HepG2 (cell line): ENCODE results near the gene RTN4RL2. TPM values are rescaled to one million over a fixed set of nuclear protein-coding genes. Genes with fewer than 3 reads are reported as not detected.

Experiments
- CBX1 ChIP-seq: IDR thresholded peaks from one replicate; pipeline ENCODE4 v1.6.1; 2016; ENCODE audit warnings: antibody characterized with exemption, low read depth
- CENPX ChIP-seq: sonication (generic); formaldehyde crosslinking; IDR thresholded peaks from 2 replicates; pipeline ENCODE4 v1.9.0; 2021; ENCODE audit warnings: mild to moderate bottlenecking, missing genetic modification reagents, moderate library complexity
- GATA4 ChIP-seq: sonication (generic); IDR thresholded peaks from 2 replicates; pipeline ENCODE4 v1.6.1; 2016; ENCODE audit warnings: antibody characterized with exemption, low read depth, borderline replicate concordance
- JARID2 ChIP-seq: sonication (generic); formaldehyde crosslinking; IDR thresholded peaks from 2 replicates; pipeline ENCODE4 v1.8.1; 2023; ENCODE audit warnings: missing genetic modification reagents, inconsistent platforms; ENCODE audit not compliant: insufficient replicate concordance
- KLF6 ChIP-seq: IDR thresholded peaks from 2 replicates; pipeline ENCODE4 v1.8.0; 2016; ENCODE audit warnings: missing biosample characterization, missing genetic modification reagents
- MATR3 ChIP-seq: sonication (generic); formaldehyde crosslinking; IDR thresholded peaks from 2 replicates; pipeline ENCODE4 v1.4.0; 2020; ENCODE audit warnings: missing genetic modification reagents
- MAZ ChIP-seq, 2 experiments: sonication (generic) in 1 of 2; formaldehyde crosslinking in 1 of 2; IDR thresholded peaks; 2 replicates each; pipeline versions ENCODE4 v1.5.0 to v1.6.1; 2012 to 2020; ENCODE audit warnings: low read depth in 2 of 2, mild to moderate bottlenecking in 2 of 2, borderline replicate concordance in 1 of 2, improper control_type of control experiment in 1 of 2, low read length in 1 of 2, missing genetic modification reagents in 1 of 2, moderate library complexity in 1 of 2
- MBD4 ChIP-seq: IDR thresholded peaks from 2 replicates; pipeline ENCODE4 v1.6.1; 2012; ENCODE audit warnings: low read length, inconsistent platforms, borderline replicate concordance
- POLR2A ChIP-seq, 2 experiments: IDR thresholded peaks; 2 replicates each; pipeline ENCODE4 v1.6.1; 2011; ENCODE audit warnings: low read depth in 2 of 2, low read length in 2 of 2, mild to moderate bottlenecking in 1 of 2, moderate library complexity in 1 of 2; ENCODE audit not compliant: insufficient read depth in 1 of 2
- POLR2G ChIP-seq: fragments of 200-400 bp; formaldehyde crosslinking; IDR thresholded peaks from 2 replicates; pipeline ENCODE4 v1.6.1; 2018; ENCODE audit warnings: mild to moderate bottlenecking, low read depth, low read length, moderate library complexity
- SRSF1 ChIP-seq: fragments of 200-400 bp; formaldehyde crosslinking; optimal IDR thresholded peaks from 2 replicates; pipeline ENCODE3; 2017; ENCODE audit warnings: mild to moderate bottlenecking, low read depth, low read length, moderate library complexity
- STAT5B ChIP-seq: sonication (generic); formaldehyde crosslinking; IDR thresholded peaks from 2 replicates; pipeline ENCODE4 v1.4.0; 2020; ENCODE audit warnings: missing genetic modification reagents
- THYN1 ChIP-seq: sonication (generic); formaldehyde crosslinking; IDR thresholded peaks from 2 replicates; pipeline ENCODE4 v1.8.1; 2023; ENCODE audit warnings: low read depth, mild to moderate bottlenecking, moderate library complexity, missing genetic modification reagents, borderline replicate concordance
- ZNF207 ChIP-seq: fragments of 450-650 bp; IDR thresholded peaks from 2 replicates; pipeline ENCODE4 v1.6.1; 2016; ENCODE audit warnings: antibody characterized with exemption, borderline replicate concordance
- ZNF432 ChIP-seq: sonication (generic); formaldehyde crosslinking; IDR thresholded peaks from 2 replicates; pipeline ENCODE4 v1.5.0; 2020; ENCODE audit warnings: missing genetic modification reagents, mild to moderate bottlenecking, borderline replicate concordance
- ZNF546 ChIP-seq: sonication (generic); formaldehyde crosslinking; conservative IDR thresholded peaks from 2 replicates; pipeline ENCODE4 v1.8.1; 2023; ENCODE audit warnings: mild to moderate bottlenecking, missing genetic modification reagents
- ZNF550 ChIP-seq: sonication (generic); formaldehyde crosslinking; IDR thresholded peaks from 2 replicates; pipeline ENCODE4 v1.4.0; 2020; ENCODE audit warnings: mild to moderate bottlenecking, missing genetic modification reagents, borderline replicate concordance
- ZNF556 ChIP-seq: sonication (generic); formaldehyde crosslinking; IDR thresholded peaks from 2 replicates; pipeline ENCODE4 v1.4.0; 2020; ENCODE audit warnings: mild to moderate bottlenecking, missing genetic modification reagents, borderline replicate concordance
- ZNF7 ChIP-seq: IDR thresholded peaks from 2 replicates; pipeline ENCODE4 v1.6.1; 2016; ENCODE audit warnings: missing biosample characterization, missing genetic modification reagents
- ZNF746 ChIP-seq: sonication (generic); formaldehyde crosslinking; IDR thresholded peaks from 2 replicates; pipeline ENCODE4 v1.8.0; 2022; ENCODE audit warnings: mild to moderate bottlenecking, missing genetic modification reagents
- ZSCAN31 ChIP-seq: sonication (generic); formaldehyde crosslinking; IDR thresholded peaks from 2 replicates; pipeline ENCODE4 v1.5.0; 2020; ENCODE audit warnings: low read depth, mild to moderate bottlenecking, missing genetic modification reagents
- polyA plus RNA-seq, 8 experiments: library from polyadenylated mRNA; depleted of rRNA in 3 of 8; stranded (reverse) in 7 of 8; unstranded in 1 of 8; fragments of >200 nt; fragmentation: Illumina TruSeq in 4 of 8; extraction: Trizol in 4 of 8; gene quantifications; 2 replicates each; pipeline versions ENCODE4 v1.2.1 to v1.2.3, GENCODE V29; 2011 to 2016; ENCODE audit warnings: low read depth in 4 of 8, missing spikeins in 1 of 8, mixed read lengths in 1 of 8; ENCODE audit not compliant: insufficient read depth in 1 of 8
- total RNA-seq, 5 experiments: library from RNA; depleted of rRNA; stranded (reverse); fragments of >200 nt; fragmentation: Illumina TruSeq; extraction: Trizol; gene quantifications; 2 replicates each; pipeline ENCODE4 v1.2.3, GENCODE V29; 2016; ENCODE audit warnings: low read depth in 1 of 5
- TF ChIP-seq, protein P1 (sequence below): sonication (generic); formaldehyde crosslinking; IDR thresholded peaks from 2 replicates; pipeline ENCODE4 v1.8.1; 2022; ENCODE audit warnings: low read depth, mild to moderate bottlenecking, missing genetic modification reagents
- TF ChIP-seq, protein P2 (sequence below): sonication (generic); formaldehyde crosslinking; IDR thresholded peaks from 2 replicates; pipeline ENCODE4 v1.9.0; 2021; ENCODE audit warnings: missing genetic modification reagents, mild to moderate bottlenecking, borderline replicate concordance
- TF ChIP-seq, protein P3 (sequence below): sonication (generic); formaldehyde crosslinking; conservative IDR thresholded peaks from 2 replicates; pipeline ENCODE4 v1.8.0; 2022; ENCODE audit warnings: low read depth, missing genetic modification reagents

The RTN4RL2 gene
- total and polyA plus RNA-seq, 2 of the 13 experiments (the other 11 are each of a cell fraction or from before 2014, with no cell fraction given), result 1.3 to 4.3 TPM

DNA sequence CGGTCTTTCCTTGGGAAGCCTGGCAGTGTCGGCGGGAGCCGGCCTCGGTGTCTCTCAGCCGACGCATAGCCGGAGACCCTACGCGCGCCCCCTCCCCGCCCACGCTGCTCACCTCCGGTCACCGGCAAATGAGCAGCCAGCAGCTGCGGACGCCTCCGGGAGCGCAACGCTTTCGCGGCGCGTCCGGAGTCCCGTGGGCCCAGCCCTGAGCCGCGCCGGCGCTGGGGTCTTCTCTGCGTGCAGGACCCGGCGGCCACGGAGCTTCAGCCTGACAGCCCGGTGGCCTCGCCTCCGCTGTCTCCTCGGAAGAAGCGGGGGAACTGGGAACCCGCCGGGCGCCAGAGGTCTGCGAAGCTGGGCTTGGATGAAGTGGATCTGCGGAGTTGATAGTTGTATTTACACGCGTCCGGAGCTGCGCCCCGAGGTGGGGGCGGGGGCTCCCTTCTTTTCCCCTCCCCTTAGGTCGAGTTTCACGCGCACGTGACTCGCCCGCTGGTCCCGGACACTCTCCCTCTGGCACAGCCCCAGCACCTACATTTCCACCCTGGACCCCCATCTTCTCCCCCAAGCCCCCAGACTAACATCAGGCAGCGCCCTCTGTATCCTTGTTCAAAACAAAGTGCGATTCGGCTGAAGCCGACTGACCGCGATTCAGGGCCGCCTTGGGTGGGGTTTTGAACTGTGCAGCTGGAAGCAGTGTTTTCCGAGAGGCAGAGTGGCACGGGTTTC is 55.2 kb downstream of the RTN4RL2 start, which contains the start of gene SLC43A1 (continued):
- TF ChIP-seq, protein P1, sequence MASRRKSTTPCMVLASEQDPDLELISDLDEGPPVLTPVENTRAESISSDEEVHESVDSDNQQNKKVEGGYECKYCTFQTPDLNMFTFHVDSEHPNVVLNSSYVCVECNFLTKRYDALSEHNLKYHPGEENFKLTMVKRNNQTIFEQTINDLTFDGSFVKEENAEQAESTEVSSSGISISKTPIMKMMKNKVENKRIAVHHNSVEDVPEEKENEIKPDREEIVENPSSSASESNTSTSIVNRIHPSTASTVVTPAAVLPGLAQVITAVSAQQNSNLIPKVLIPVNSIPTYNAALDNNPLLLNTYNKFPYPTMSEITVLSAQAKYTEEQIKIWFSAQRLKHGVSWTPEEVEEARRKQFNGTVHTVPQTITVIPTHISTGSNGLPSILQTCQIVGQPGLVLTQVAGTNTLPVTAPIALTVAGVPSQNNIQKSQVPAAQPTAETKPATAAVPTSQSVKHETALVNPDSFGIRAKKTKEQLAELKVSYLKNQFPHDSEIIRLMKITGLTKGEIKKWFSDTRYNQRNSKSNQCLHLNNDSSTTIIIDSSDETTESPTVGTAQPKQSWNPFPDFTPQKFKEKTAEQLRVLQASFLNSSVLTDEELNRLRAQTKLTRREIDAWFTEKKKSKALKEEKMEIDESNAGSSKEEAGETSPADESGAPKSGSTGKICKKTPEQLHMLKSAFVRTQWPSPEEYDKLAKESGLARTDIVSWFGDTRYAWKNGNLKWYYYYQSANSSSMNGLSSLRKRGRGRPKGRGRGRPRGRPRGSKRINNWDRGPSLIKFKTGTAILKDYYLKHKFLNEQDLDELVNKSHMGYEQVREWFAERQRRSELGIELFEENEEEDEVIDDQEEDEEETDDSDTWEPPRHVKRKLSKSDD (CRISPR knock-in tag), result peak; percentile 68; the same call in 1 of the 2 replicates
- TF ChIP-seq CENPX (CRISPR knock-in tag) (no peak), ZNF556 (CRISPR knock-in tag) (peak; percentile 40; the same call in 1 of the 2 replicates), JARID2 (CRISPR knock-in tag) (no peak), ZNF7 (CRISPR knock-in tag) (no peak), ZNF207 (no peak), KLF6 (peak; percentile 65; the same call in 1 of the 2 replicates), POLR2A (IDR thresholded peaks at IDR 0.05; ENCODE audit: insufficient read depth in 1 of 2, low read depth in 2 of 2, low read length in 2 of 2) (peak in 1 of 2 experiments; percentile 75; a peak in 3 of 4 replicates), CBX1 (no peak), ZNF550 (CRISPR knock-in tag) (no peak), GATA4 (no peak), MAZ (IDR thresholded peaks at IDR 0.05; ENCODE audit: borderline replicate concordance, low read depth, low read length) (no peak), MAZ (CRISPR knock-in tag; IDR thresholded peaks at IDR 0.05; ENCODE audit: low read depth) (0 out of 2 replicates have a peak, but pooled peaks have one; percentile 58), STAT5B (CRISPR knock-in tag) (no peak), ZNF746 (CRISPR knock-in tag) (peak; percentile 52; the same call in 1 of the 2 replicates), ZSCAN31 (CRISPR knock-in tag) (no peak; the same call in 1 of the 2 replicates), SRSF1 (no peak), POLR2G (peak; percentile 77), ZNF432 (CRISPR knock-in tag) (no peak), MBD4 (no peak), ZNF546 (CRISPR knock-in tag) (no peak), MATR3 (CRISPR knock-in tag) (no peak), THYN1 (0 out of 2 replicates have a peak, but pooled peaks have one; percentile 17)
- TF ChIP-seq, protein P2, sequence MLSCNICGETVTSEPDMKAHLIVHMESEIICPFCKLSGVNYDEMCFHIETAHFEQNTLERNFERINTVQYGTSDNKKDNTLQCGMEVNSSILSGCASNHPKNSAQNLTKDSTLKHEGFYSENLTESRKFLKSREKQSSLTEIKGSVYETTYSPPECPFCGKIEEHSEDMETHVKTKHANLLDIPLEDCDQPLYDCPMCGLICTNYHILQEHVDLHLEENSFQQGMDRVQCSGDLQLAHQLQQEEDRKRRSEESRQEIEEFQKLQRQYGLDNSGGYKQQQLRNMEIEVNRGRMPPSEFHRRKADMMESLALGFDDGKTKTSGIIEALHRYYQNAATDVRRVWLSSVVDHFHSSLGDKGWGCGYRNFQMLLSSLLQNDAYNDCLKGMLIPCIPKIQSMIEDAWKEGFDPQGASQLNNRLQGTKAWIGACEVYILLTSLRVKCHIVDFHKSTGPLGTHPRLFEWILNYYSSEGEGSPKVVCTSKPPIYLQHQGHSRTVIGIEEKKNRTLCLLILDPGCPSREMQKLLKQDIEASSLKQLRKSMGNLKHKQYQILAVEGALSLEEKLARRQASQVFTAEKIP, result no peak
- TF ChIP-seq, protein P3, sequence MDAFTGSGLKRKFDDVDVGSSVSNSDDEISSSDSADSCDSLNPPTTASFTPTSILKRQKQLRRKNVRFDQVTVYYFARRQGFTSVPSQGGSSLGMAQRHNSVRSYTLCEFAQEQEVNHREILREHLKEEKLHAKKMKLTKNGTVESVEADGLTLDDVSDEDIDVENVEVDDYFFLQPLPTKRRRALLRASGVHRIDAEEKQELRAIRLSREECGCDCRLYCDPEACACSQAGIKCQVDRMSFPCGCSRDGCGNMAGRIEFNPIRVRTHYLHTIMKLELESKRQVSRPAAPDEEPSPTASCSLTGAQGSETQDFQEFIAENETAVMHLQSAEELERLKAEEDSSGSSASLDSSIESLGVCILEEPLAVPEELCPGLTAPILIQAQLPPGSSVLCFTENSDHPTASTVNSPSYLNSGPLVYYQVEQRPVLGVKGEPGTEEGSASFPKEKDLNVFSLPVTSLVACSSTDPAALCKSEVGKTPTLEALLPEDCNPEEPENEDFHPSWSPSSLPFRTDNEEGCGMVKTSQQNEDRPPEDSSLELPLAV (CRISPR knock-in tag), result no peak
